Panc1 (cell line): ENCODE measurements around the gene SMIM35.

Experiments
- POLR2AphosphoS5 ChIP-seq: IDR thresholded peaks from 2 replicates; pipeline ENCODE4 v1.6.1; 2012; ENCODE audit warnings: mild to moderate bottlenecking, low read depth, low read length, moderate library complexity
- SIN3A ChIP-seq: IDR thresholded peaks from 2 replicates; pipeline ENCODE4 v1.6.1; 2012; ENCODE audit warnings: low read depth, mild to moderate bottlenecking, low read length, moderate library complexity, borderline replicate concordance; ENCODE audit not compliant: insufficient read depth
- TF ChIP-seq, protein P1 (sequence below): fragments of 450-650 bp; IDR thresholded peaks from 2 replicates; pipeline ENCODE4 v1.5.1; 2017; ENCODE audit warnings: mild to moderate bottlenecking
- TF ChIP-seq, protein P2 (sequence below), 2 experiments: IDR thresholded peaks; 2 replicates each; pipeline ENCODE4 v1.6.1; 2011 to 2012; ENCODE audit warnings: low read depth in 2 of 2, control low read depth in 1 of 2, low read length in 1 of 2, mild to moderate bottlenecking in 1 of 2, moderate library complexity in 1 of 2; ENCODE audit not compliant: insufficient read depth in 1 of 2

DNA sequence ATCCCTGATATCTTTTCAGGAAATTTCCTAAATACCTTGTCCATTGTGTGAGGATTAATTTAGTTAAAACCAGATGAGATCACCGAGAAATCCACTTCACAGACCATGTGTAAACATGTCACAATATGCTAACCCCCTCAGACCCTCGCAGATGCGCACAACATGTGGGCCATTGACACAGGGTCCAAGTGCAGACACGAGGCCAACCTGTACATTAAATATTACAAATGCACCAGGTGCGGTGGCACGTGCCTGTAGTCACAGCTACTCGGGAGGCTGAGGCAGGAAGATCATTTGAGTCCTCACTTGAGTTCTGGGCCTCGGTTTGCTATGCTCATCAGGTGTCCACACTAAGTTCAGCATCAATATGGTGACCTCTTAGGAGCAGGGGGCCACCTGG, 19.8 kb downstream of the SMIM35 start:
- TF ChIP-seq, protein P1, sequence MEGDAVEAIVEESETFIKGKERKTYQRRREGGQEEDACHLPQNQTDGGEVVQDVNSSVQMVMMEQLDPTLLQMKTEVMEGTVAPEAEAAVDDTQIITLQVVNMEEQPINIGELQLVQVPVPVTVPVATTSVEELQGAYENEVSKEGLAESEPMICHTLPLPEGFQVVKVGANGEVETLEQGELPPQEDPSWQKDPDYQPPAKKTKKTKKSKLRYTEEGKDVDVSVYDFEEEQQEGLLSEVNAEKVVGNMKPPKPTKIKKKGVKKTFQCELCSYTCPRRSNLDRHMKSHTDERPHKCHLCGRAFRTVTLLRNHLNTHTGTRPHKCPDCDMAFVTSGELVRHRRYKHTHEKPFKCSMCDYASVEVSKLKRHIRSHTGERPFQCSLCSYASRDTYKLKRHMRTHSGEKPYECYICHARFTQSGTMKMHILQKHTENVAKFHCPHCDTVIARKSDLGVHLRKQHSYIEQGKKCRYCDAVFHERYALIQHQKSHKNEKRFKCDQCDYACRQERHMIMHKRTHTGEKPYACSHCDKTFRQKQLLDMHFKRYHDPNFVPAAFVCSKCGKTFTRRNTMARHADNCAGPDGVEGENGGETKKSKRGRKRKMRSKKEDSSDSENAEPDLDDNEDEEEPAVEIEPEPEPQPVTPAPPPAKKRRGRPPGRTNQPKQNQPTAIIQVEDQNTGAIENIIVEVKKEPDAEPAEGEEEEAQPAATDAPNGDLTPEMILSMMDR = no peak
- TF ChIP-seq, protein P2, sequence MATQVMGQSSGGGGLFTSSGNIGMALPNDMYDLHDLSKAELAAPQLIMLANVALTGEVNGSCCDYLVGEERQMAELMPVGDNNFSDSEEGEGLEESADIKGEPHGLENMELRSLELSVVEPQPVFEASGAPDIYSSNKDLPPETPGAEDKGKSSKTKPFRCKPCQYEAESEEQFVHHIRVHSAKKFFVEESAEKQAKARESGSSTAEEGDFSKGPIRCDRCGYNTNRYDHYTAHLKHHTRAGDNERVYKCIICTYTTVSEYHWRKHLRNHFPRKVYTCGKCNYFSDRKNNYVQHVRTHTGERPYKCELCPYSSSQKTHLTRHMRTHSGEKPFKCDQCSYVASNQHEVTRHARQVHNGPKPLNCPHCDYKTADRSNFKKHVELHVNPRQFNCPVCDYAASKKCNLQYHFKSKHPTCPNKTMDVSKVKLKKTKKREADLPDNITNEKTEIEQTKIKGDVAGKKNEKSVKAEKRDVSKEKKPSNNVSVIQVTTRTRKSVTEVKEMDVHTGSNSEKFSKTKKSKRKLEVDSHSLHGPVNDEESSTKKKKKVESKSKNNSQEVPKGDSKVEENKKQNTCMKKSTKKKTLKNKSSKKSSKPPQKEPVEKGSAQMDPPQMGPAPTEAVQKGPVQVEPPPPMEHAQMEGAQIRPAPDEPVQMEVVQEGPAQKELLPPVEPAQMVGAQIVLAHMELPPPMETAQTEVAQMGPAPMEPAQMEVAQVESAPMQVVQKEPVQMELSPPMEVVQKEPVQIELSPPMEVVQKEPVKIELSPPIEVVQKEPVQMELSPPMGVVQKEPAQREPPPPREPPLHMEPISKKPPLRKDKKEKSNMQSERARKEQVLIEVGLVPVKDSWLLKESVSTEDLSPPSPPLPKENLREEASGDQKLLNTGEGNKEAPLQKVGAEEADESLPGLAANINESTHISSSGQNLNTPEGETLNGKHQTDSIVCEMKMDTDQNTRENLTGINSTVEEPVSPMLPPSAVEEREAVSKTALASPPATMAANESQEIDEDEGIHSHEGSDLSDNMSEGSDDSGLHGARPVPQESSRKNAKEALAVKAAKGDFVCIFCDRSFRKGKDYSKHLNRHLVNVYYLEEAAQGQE (IDR thresholded peaks at IDR 0.05; ENCODE audit: insufficient read depth in 1 of 2, low read depth in 2 of 2, low read length in 1 of 2) = no peak
- TF ChIP-seq POLR2AphosphoS5 (no peak), SIN3A (no peak)
